Measurements from ENCODE around the gene UNC5C. TPM values are rescaled to one million over a fixed set of nuclear protein-coding genes. Genes with fewer than 3 reads are reported as not detected.
A peak's percentile ranks its signal among the peaks of the same experiment; 100 is the strongest.
"Not testable (repeated sequence)": the region's sequence is repeated elsewhere in the genome, so short reads cannot be mapped to it uniquely, and the experiment has no call there.

The UNC5C gene
- total RNA-seq, 2 experiments from 2014 or later: not detected

GRCh38 chr4:95155759-95156451, 392.9 kb downstream of the UNC5C start:
- H3K4me1 Mint-ChIP-seq (ENCODE audit: low read depth): peaks cover 11% of the 10 kb centered on the region
- ChIA-PET POLR2A (no interaction called here), CTCF (interaction anchor here (0.7 to 1.6 kb wide), 6 partner anchors 10 to 275 kb away, joined by 3 to 14 read pairs (median 4); no protein-coding TSS in a partner anchor)
- ATAC-seq: peak; percentile 74
- no peak for DNase-seq
- peak overlapping the region; percentile 18 for H3K27ac Mint-ChIP-seq
- no peak overlapping the region for H3K4me3 Mint-ChIP-seq
- peak; percentile 64 for TF ChIP-seq CTCF (IDR thresholded peaks at IDR 0.05)
- intact Hi-C loops (cut with micrococcal nuclease): no loop called here
- no peaks in the 10 kb centered on the region for H3K9me3 Mint-ChIP-seq
- no peaks in the 10 kb centered on the region for H3K36me3 Mint-ChIP-seq (ENCODE audit: low read depth)
- H3K27me3 Mint-ChIP-seq: no peaks in the 10 kb centered on the region

- Mint-ChIP-seq H3K4me1 (ENCODE audit: low read depth) (peaks cover 13% of the 10 kb centered on the region), H3K27ac (no peak overlapping the region), H3K9me3 (no peaks in the 10 kb centered on the region), H3K27me3 (no peaks in the 10 kb centered on the region), H3K36me3 (ENCODE audit: low read depth) (no peaks in the 10 kb centered on the region), H3K4me3 (no peak overlapping the region)
- ATAC-seq (no peak), DNase-seq (no peak)
- TF ChIP-seq CTCF (IDR thresholded peaks at IDR 0.05): no peak
- CTCF ChIA-PET: no interaction called here
- POLR2A ChIA-PET: no interaction called here
- intact Hi-C loops (cut with micrococcal nuclease): no loop called here
Observed at GRCh38 chr4:95153182-95153581, 395.6 kb downstream of the UNC5C start.

GRCh38 chr4:95151255-95151654, 397.5 kb downstream of the UNC5C start:
- intact Hi-C loops (cut with micrococcal nuclease): no loop called here
- TF ChIP-seq CTCF (IDR thresholded peaks at IDR 0.05): no peak
- H3K27me3 Mint-ChIP-seq: no peaks in the 10 kb centered on the region
- H3K27ac Mint-ChIP-seq: no peak overlapping the region
- ChIA-PET POLR2A (no interaction called here), CTCF (no interaction called here)
- peaks cover 12% of the 10 kb centered on the region for H3K4me1 Mint-ChIP-seq (ENCODE audit: low read depth)
- ATAC-seq (no peak), DNase-seq (no peak)
- no peak overlapping the region for H3K4me3 Mint-ChIP-seq
- no peaks in the 10 kb centered on the region for H3K9me3 Mint-ChIP-seq
- H3K36me3 Mint-ChIP-seq (ENCODE audit: low read depth): no peaks in the 10 kb centered on the region

- ChIA-PET POLR2A (no interaction called here), CTCF (no interaction called here)
- no peaks in the 10 kb centered on the region for H3K4me1 Mint-ChIP-seq (ENCODE audit: low read depth)
- peaks cover 5% of the 10 kb centered on the region for H3K27me3 Mint-ChIP-seq
- H3K4me3 Mint-ChIP-seq: no peak overlapping the region
- no peak overlapping the region for H3K27ac Mint-ChIP-seq
- H3K9me3 Mint-ChIP-seq: peaks cover 2% of the 10 kb centered on the region
- intact Hi-C loops (cut with micrococcal nuclease): no loop called here
- no peak for DNase-seq
- ATAC-seq: no peak
- no peak for TF ChIP-seq CTCF (IDR thresholded peaks at IDR 0.05)
- no peaks in the 10 kb centered on the region for H3K36me3 Mint-ChIP-seq (ENCODE audit: low read depth)
Observed at GRCh38 chr4:95142932-95143331, 405.8 kb downstream of the UNC5C start.

- H3K27ac Mint-ChIP-seq: no peak overlapping the region
- ChIA-PET POLR2A (no interaction called here), CTCF (interaction anchor here (0.9 kb wide), 1 partner anchor 65 kb away, joined by 4 read pairs; no protein-coding TSS in a partner anchor)
- DNase-seq (no peak), ATAC-seq (no peak)
- H3K27me3 Mint-ChIP-seq: peaks cover 5% of the 10 kb centered on the region
- peaks cover 2% of the 10 kb centered on the region for H3K9me3 Mint-ChIP-seq
- TF ChIP-seq CTCF (IDR thresholded peaks at IDR 0.05): no peak
- no peaks in the 10 kb centered on the region for H3K36me3 Mint-ChIP-seq (ENCODE audit: low read depth)
- no peak overlapping the region for H3K4me3 Mint-ChIP-seq
- H3K4me1 Mint-ChIP-seq (ENCODE audit: low read depth): no peaks in the 10 kb centered on the region
- intact Hi-C loops (cut with micrococcal nuclease): no loop called here
Observed at GRCh38 chr4:95141361-95141760, 407.4 kb downstream of the UNC5C start.

GRCh38 chr4:95139424-95139823, 409.3 kb downstream of the UNC5C start:
- H3K4me3 Mint-ChIP-seq: not testable (repeated sequence)

GRCh38 chr4:95134016-95134415, 414.8 kb downstream of the UNC5C start:
- DNase-seq; H3K9me3 Mint-ChIP-seq; ATAC-seq; H3K27ac Mint-ChIP-seq; intact Hi-C loops (cut with micrococcal nuclease); H3K36me3 Mint-ChIP-seq (ENCODE audit: low read depth); H3K4me1 Mint-ChIP-seq (ENCODE audit: low read depth); CTCF ChIA-PET; POLR2A ChIA-PET; H3K4me3 Mint-ChIP-seq; H3K27me3 Mint-ChIP-seq: not testable (repeated sequence)

More at GRCh38 chr4:95139424-95139823, 409.3 kb downstream of the UNC5C start:
- DNase-seq; CTCF ChIA-PET; H3K36me3 Mint-ChIP-seq (ENCODE audit: low read depth); H3K4me1 Mint-ChIP-seq (ENCODE audit: low read depth); POLR2A ChIA-PET; intact Hi-C loops (cut with micrococcal nuclease); H3K27me3 Mint-ChIP-seq; H3K27ac Mint-ChIP-seq; ATAC-seq; H3K9me3 Mint-ChIP-seq: not testable (repeated sequence)

Measured in activated CD8-positive, alpha-beta T cell treated with anti-CD3 and anti-CD28 coated beads for 36 hours (primary cell).